HG02885 (cell line): ENCODE results near the gene PIK3R5.
A peak's percentile ranks its signal among the peaks of the same experiment; 100 is the strongest.
"Not testable (repeated sequence)": the region's sequence is repeated elsewhere in the genome, so short reads cannot be mapped to it uniquely, and the experiment has no call there.

Source experiments
- ATAC-seq: cut with Tn5 transposase; IDR thresholded peaks from one replicate; pipeline ENCODE4 v1.9.1; 2021; ENCODE audit warnings: mild to moderate bottlenecking; ENCODE audit not compliant: unreplicated experiment, poor library complexity

Gene PIK3R5

GRCh38 chr17:8865811-8866210 is 99.7 kb downstream of the PIK3R5 start:
- no peak for ATAC-seq

- no peak for ATAC-seq
Measured at GRCh38 chr17:8865385-8865784, 100.1 kb downstream of the PIK3R5 start.

- ATAC-seq, result no peak
Measured at GRCh38 chr17:8862213-8863056, 103.1 kb downstream of the PIK3R5 start.

- no peak for ATAC-seq
Measured at GRCh38 chr17:8861495-8862181, 103.9 kb downstream of the PIK3R5 start.

- ATAC-seq, result no peak
Measured at GRCh38 chr17:8859804-8860430, 105.6 kb downstream of the PIK3R5 start.

GRCh38 chr17:8859027-8859803 is 106.3 kb downstream of the PIK3R5 start:
- ATAC-seq, result no peak

- peak; percentile 47 for ATAC-seq
Measured at GRCh38 chr17:8857919-8858318, 107.6 kb downstream of the PIK3R5 start.

GRCh38 chr17:8856869-8857575 is 108.5 kb downstream of the PIK3R5 start:
- ATAC-seq, result no peak

GRCh38 chr17:8856205-8856603 is 109.3 kb downstream of the PIK3R5 start:
- not testable (repeated sequence) for ATAC-seq

- peak; percentile 57 for ATAC-seq
Measured at GRCh38 chr17:8855477-8856204, 109.9 kb downstream of the PIK3R5 start.

GRCh38 chr17:8851600-8851999 is 113.9 kb downstream of the PIK3R5 start:
- no peak for ATAC-seq

- ATAC-seq, result no peak
Measured at GRCh38 chr17:8849311-8850041, 116.0 kb downstream of the PIK3R5 start.

- ATAC-seq, result no peak
Measured at GRCh38 chr17:8847891-8848290, 117.6 kb downstream of the PIK3R5 start.

GRCh38 chr17:8846768-8847211 is 118.7 kb downstream of the PIK3R5 start:
- ATAC-seq, result no peak

- ATAC-seq, result no peak
Measured at GRCh38 chr17:8844229-8845218, 121.0 kb downstream of the PIK3R5 start.

- no peak for ATAC-seq
Measured at GRCh38 chr17:8843344-8843743, 122.2 kb downstream of the PIK3R5 start.

GRCh38 chr17:8841844-8842243 is 123.7 kb downstream of the PIK3R5 start:
- ATAC-seq, result no peak
